GM21360 (cell line): Measurements from ENCODE around the gene GDE1.

ENCODE experiments used
- ATAC-seq: cut with Tn5 transposase; IDR thresholded peaks from one replicate; pipeline ENCODE4 v1.9.1; 2021; ENCODE audit warnings: mild to moderate bottlenecking, moderate library complexity; ENCODE audit not compliant: unreplicated experiment

The GDE1 gene

GRCh38 chr16:19524356-19524615 is 2.4 kb upstream of the GDE1 start:
- no peak for ATAC-seq

GRCh38 chr16:19523559-19524355 is 1.9 kb upstream of the GDE1 start, which contains the start of gene CCP110:
Gene CCP110, plus strand, starts transcription at chr16:19523942. Its CDS starts 3,940 bp downstream, at chr16:19527882.
- ATAC-seq: peak; percentile 62

GRCh38 chr16:19523184-19523558 is 1.3 kb upstream of the GDE1 start:
- no peak for ATAC-seq

- ATAC-seq: no peak
Measured at GRCh38 chr16:19522760-19523159, 862 bp upstream of the GDE1 start.

- ATAC-seq: no peak
Measured at GRCh38 chr16:19522397-19522732, 467 bp upstream of the GDE1 start.

- no peak for ATAC-seq
Measured at GRCh38 chr16:19520861-19521331, 1.0 kb downstream of the GDE1 start.

GRCh38 chr16:19518388-19518787 is 3.5 kb downstream of the GDE1 start:
- no peak for ATAC-seq

- no peak for ATAC-seq
Measured at GRCh38 chr16:19517424-19518089, 4.3 kb downstream of the GDE1 start.

GRCh38 chr16:19515757-19516156 is 6.1 kb downstream of the GDE1 start:
- no peak for ATAC-seq

GRCh38 chr16:19513377-19514053 is 8.4 kb downstream of the GDE1 start:
- ATAC-seq: no peak

GRCh38 chr16:19512297-19512696 is 9.6 kb downstream of the GDE1 start:
- no peak for ATAC-seq

- no peak for ATAC-seq
Measured at GRCh38 chr16:19507867-19508266, 14.0 kb downstream of the GDE1 start.

GRCh38 chr16:19506965-19507364 is 14.9 kb downstream of the GDE1 start:
- ATAC-seq: no peak

GRCh38 chr16:19505600-19506303 is 16.1 kb downstream of the GDE1 start:
- ATAC-seq: no peak

GRCh38 chr16:19503461-19504075 is 18.3 kb downstream of the GDE1 start:
- no peak for ATAC-seq

GRCh38 chr16:19502395-19503131 is 19.3 kb downstream of the GDE1 start:
- ATAC-seq: no peak

GRCh38 chr16:19499481-19499880 is 22.4 kb downstream of the GDE1 start:
- ATAC-seq: no peak

- no peak for ATAC-seq
Measured at GRCh38 chr16:19499006-19499405, 22.9 kb downstream of the GDE1 start.

- ATAC-seq: no peak
Measured at GRCh38 chr16:19497176-19497575, 24.7 kb downstream of the GDE1 start.

GRCh38 chr16:19490619-19491018 is 31.3 kb downstream of the GDE1 start:
- no peak for ATAC-seq
